H9 (cell line): ENCODE measurements around the gene SLC48A1. TPM values are rescaled to one million over a fixed set of nuclear protein-coding genes. Genes with fewer than 3 reads are reported as not detected.

Source experiments
- DNase-seq: peaks from one replicate; pipeline ENCODE4 v3.0.0-alpha.2; 2017
- H2AFZ ChIP-seq: one replicate; pipeline ENCODE4 v1.6.1; 2013; ENCODE audit warnings: mild to moderate bottlenecking, low read length, control low read depth, moderate library complexity
- H2AK5ac ChIP-seq: 2 replicates; pipeline ENCODE4 v1.6.1; 2013; ENCODE audit warnings: low read length, control low read depth, mixed read lengths; ENCODE audit not compliant: insufficient read length
- H2BK120ac ChIP-seq: one replicate; pipeline ENCODE4 v1.6.1; 2013; ENCODE audit warnings: low read depth, mild to moderate bottlenecking, low read length, control low read depth, inconsistent platforms; ENCODE audit not compliant: poor library complexity, severe bottlenecking
- H2BK12ac ChIP-seq: 2 replicates; pipeline ENCODE4 v1.6.1; 2013; ENCODE audit warnings: low read length, control low read depth, mixed read lengths, low read depth; ENCODE audit not compliant: insufficient read length
- H2BK15ac ChIP-seq: 2 replicates; pipeline ENCODE4 v1.6.1; 2013; ENCODE audit warnings: low read depth, low read length, control low read depth
- H2BK20ac ChIP-seq: one replicate; pipeline ENCODE4 v1.6.1; 2013; ENCODE audit warnings: low read depth, mild to moderate bottlenecking, low read length, control low read depth, inconsistent platforms; ENCODE audit not compliant: poor library complexity, severe bottlenecking
- H2BK5ac ChIP-seq: 2 replicates; pipeline ENCODE4 v1.6.1; 2013; ENCODE audit warnings: low read length, control low read depth, mixed read lengths; ENCODE audit not compliant: insufficient read length
- H3K14ac ChIP-seq: 2 replicates; pipeline ENCODE4 v1.6.1; 2013; ENCODE audit warnings: low read length, control low read depth; ENCODE audit not compliant: insufficient read depth
- H3K18ac ChIP-seq: 2 replicates; pipeline ENCODE4 v1.6.1; 2013; ENCODE audit warnings: low read depth, mild to moderate bottlenecking, mixed read lengths, low read length, control low read depth; ENCODE audit not compliant: insufficient read length
- H3K23ac ChIP-seq: 2 replicates; pipeline ENCODE4 v1.6.1; 2013; ENCODE audit warnings: low read length, control low read depth, mixed read lengths, low read depth; ENCODE audit not compliant: insufficient read length
- H3K23me2 ChIP-seq: 2 replicates; pipeline ENCODE4 v1.6.1; 2013; ENCODE audit warnings: low read depth, mild to moderate bottlenecking, mixed read lengths, low read length, control low read depth; ENCODE audit not compliant: insufficient read length, poor library complexity, severe bottlenecking
- H3K27ac ChIP-seq: 2 replicates; pipeline ENCODE4 v1.5.1; 2013; ENCODE audit warnings: low read length, control low read depth, mixed read lengths, low read depth; ENCODE audit not compliant: insufficient read length
- H3K27me3 ChIP-seq: 2 replicates; pipeline ENCODE4 v1.6.1; 2013; ENCODE audit warnings: low read length, control low read depth, inconsistent platforms; ENCODE audit not compliant: insufficient read depth
- H3K4ac ChIP-seq: 2 replicates; pipeline ENCODE4 v1.6.1; 2013; ENCODE audit warnings: low read depth, mild to moderate bottlenecking, control low read depth, inconsistent platforms, low read length, moderate library complexity
- H3K4me1 ChIP-seq: 2 replicates; pipeline ENCODE4 v1.6.1; 2013; ENCODE audit warnings: low read length, control low read depth, inconsistent platforms; ENCODE audit not compliant: insufficient read depth
- H3K4me2 ChIP-seq: 2 replicates; pipeline ENCODE4 v1.6.1; 2013; ENCODE audit warnings: low read length, control low read depth, mixed read lengths; ENCODE audit not compliant: insufficient read length, insufficient read depth
- H3K56ac ChIP-seq: 2 replicates; pipeline ENCODE4 v1.6.1; 2013; ENCODE audit warnings: low read depth, mild to moderate bottlenecking, mixed read lengths, low read length, control low read depth; ENCODE audit not compliant: insufficient read length
- H3K79me1 ChIP-seq: 2 replicates; pipeline ENCODE4 v1.6.1; 2013; ENCODE audit warnings: low read depth, mild to moderate bottlenecking, moderate library complexity, low read length, control low read depth, inconsistent platforms; ENCODE audit not compliant: insufficient read depth, poor library complexity, severe bottlenecking
- H3K79me2 ChIP-seq: 2 replicates; pipeline ENCODE4 v1.6.1; 2013; ENCODE audit warnings: low read length, control low read depth, inconsistent platforms; ENCODE audit not compliant: insufficient read depth
- H3K9ac ChIP-seq: 2 replicates; pipeline ENCODE4 v1.6.1; 2013; ENCODE audit warnings: low read length, control low read depth, mixed read lengths; ENCODE audit not compliant: insufficient read length; ENCODE audit errors: extremely low read depth
- H3K9me3 ChIP-seq: one replicate; pipeline ENCODE4 v1.6.1; 2013; ENCODE audit warnings: low read depth, low read length, inconsistent platforms; ENCODE audit not compliant: control insufficient read depth
- H3T11ph ChIP-seq: one replicate; pipeline ENCODE4 v1.6.1; 2013; ENCODE audit warnings: mild to moderate bottlenecking, low read length, control low read depth, inconsistent platforms
- H4K20me1 ChIP-seq: one replicate; pipeline ENCODE4 v1.6.1; 2013; ENCODE audit not compliant: control insufficient read depth, insufficient read length, insufficient read depth
- H4K5ac ChIP-seq: 2 replicates; pipeline ENCODE4 v1.6.1; 2013; ENCODE audit warnings: low read depth, mild to moderate bottlenecking, mixed read lengths, low read length, control low read depth; ENCODE audit not compliant: insufficient read length
- H4K8ac ChIP-seq: replicated peaks from 2 replicates; pipeline ENCODE4 v1.6.1; 2013; ENCODE audit warnings: low read length, control low read depth, mixed read lengths, low read depth; ENCODE audit not compliant: insufficient read length
- H4K91ac ChIP-seq: 2 replicates; pipeline ENCODE4 v1.6.1; 2013; ENCODE audit warnings: low read depth, mild to moderate bottlenecking, moderate library complexity, mixed read lengths, low read length, control low read depth; ENCODE audit not compliant: insufficient read length
- H3K27ac Mint-ChIP-seq, 3 experiments: 2 replicates in 2 of 3; 3 replicates in 1 of 3; pipeline ENCODE4 v1.8.0; 2020 to 2021; ENCODE audit warnings: mixed read lengths in 3 of 3, mild to moderate bottlenecking in 1 of 3, moderate library complexity in 1 of 3
- H3K27me3 Mint-ChIP-seq: 2 replicates; pipeline ENCODE4 v1.8.0; 2021; ENCODE audit warnings: low read depth, mild to moderate bottlenecking, moderate library complexity, mixed read lengths
- H3K36me3 Mint-ChIP-seq, 3 experiments: 2 replicates in 2 of 3; 3 replicates in 1 of 3; pipeline ENCODE4 v1.8.0; 2020 to 2021; ENCODE audit warnings: low read depth in 3 of 3, mixed read lengths in 3 of 3; ENCODE audit not compliant: insufficient read depth in 1 of 3
- H3K4me1 Mint-ChIP-seq, 2 experiments: 2 replicates each; pipeline ENCODE4 v1.8.0; 2020; ENCODE audit warnings: mixed read lengths in 2 of 2
- H3K4me3 Mint-ChIP-seq, 2 experiments: 2 replicates in 1 of 2; 3 replicates in 1 of 2; pipeline ENCODE4 v1.8.0; 2020 to 2021; ENCODE audit warnings: mild to moderate bottlenecking in 2 of 2, mixed read lengths in 2 of 2, moderate library complexity in 1 of 2
- H3K9me3 Mint-ChIP-seq, 2 experiments: 2 replicates in 1 of 2; 3 replicates in 1 of 2; pipeline ENCODE4 v1.8.0; 2020; ENCODE audit warnings: mild to moderate bottlenecking in 2 of 2, mixed read lengths in 2 of 2, moderate library complexity in 1 of 2
- WGBS: extraction: QIAGEN DNeasy Blood & Tissue Kit; methylation state at CpG from one replicate; pipeline ENCODE4 v1.1.7; 2013; ENCODE audit warnings: missing lambda C conversion rate, low lambda C conversion rate, mixed read lengths; ENCODE audit not compliant: insufficient read length; ENCODE audit errors: extremely low coverage; 5-methylcytosine and 5-hydroxymethylcytosine counted together
- total RNA-seq: library from RNA; stranded (reverse); gene quantifications from 2 replicates; pipeline ENCODE4 v1.2.1, GENCODE V29; 2021
- TF ChIP-seq, protein P1 (sequence below): fragments of 200-600 bp; sonication (generic); conservative IDR thresholded peaks from 3 replicates; pipeline ENCODE4 v1.8.0; 2021; ENCODE audit warnings: antibody characterized with exemption, mild to moderate bottlenecking

SLC48A1 gene
- total RNA-seq, 1 experiment from 2014 or later: 10.6 TPM

DNA sequence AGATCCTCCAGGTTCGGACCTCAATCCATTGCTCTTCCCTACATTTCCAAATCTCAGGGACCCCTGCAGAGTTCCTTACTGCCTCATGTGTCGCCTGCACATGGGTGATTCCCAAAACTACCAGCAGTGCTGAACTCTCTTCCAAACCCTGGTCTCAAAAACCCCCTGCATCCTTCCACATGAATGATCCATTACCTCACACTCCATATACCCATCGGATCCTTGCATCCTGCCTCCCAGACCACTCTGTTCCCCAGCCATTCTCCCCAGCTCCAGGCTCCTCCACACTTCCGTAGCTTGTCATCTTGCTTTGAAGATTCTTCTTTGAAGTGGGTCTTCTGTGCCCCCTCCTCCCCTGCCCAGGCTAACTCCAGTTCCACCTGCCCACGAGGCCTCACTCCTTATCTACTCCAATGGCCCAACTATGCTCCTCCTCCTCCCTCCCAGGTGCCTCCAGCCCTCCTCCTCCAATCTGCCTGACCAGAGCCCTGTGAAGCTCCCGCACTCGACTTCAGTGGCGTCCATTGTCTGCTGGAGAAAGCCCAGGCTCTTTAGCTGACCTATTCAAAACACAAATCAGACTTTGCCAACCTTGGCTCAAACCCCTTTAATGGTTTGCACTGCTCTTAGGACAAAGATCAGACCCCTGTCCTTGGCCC lies 28.1 kb upstream of the SLC48A1 start:
- Mint-ChIP-seq H3K9me3 (no peaks in the 10 kb centered on the region), H3K27ac (peak overlapping the region in 1 of 3 experiments; percentile 28; a peak in 2 of 7 replicates), H3K27me3 (peaks cover 7% of the 10 kb centered on the region), H3K36me3 (peaks cover 0 to 8% (median 2%) of the 10 kb centered on the region in 3 experiments; a peak in 4 of 7 replicates), H3K4me1 (peaks cover 26 to 37% of the 10 kb centered on the region in 2 experiments), H3K4me3 (no peak overlapping the region; a peak in 1 of 5 replicates)
- no peak overlapping the region for H3T11ph ChIP-seq
- H4K8ac ChIP-seq: no peak overlapping the region
- H3K14ac ChIP-seq: no peak overlapping the region
- no CpG with 5 or more reads among the region's 8 CpGs for WGBS
- peaks cover 4% of the 10 kb centered on the region; the same call in 1 of the 2 replicates for H3K4me1 ChIP-seq
- H3K79me1 ChIP-seq: no peaks in the 10 kb centered on the region
- no peaks in the 10 kb centered on the region for H3K27me3 ChIP-seq
- H2BK12ac ChIP-seq: no peak overlapping the region
- H3K23me2 ChIP-seq: no peaks in the 10 kb centered on the region
- H3K56ac ChIP-seq: no peak overlapping the region
- no peak overlapping the region for H2BK20ac ChIP-seq
- no peak overlapping the region for H2BK15ac ChIP-seq
- H2AFZ ChIP-seq: no peak overlapping the region
- no peaks in the 10 kb centered on the region for H3K79me2 ChIP-seq
- H2BK5ac ChIP-seq: no peak overlapping the region
- H3K18ac ChIP-seq: no peak overlapping the region
- H3K4ac ChIP-seq: no peak overlapping the region
- DNase-seq: no peak
- H4K91ac ChIP-seq: no peak overlapping the region
- H4K5ac ChIP-seq: no peak overlapping the region
- TF ChIP-seq, protein P1, sequence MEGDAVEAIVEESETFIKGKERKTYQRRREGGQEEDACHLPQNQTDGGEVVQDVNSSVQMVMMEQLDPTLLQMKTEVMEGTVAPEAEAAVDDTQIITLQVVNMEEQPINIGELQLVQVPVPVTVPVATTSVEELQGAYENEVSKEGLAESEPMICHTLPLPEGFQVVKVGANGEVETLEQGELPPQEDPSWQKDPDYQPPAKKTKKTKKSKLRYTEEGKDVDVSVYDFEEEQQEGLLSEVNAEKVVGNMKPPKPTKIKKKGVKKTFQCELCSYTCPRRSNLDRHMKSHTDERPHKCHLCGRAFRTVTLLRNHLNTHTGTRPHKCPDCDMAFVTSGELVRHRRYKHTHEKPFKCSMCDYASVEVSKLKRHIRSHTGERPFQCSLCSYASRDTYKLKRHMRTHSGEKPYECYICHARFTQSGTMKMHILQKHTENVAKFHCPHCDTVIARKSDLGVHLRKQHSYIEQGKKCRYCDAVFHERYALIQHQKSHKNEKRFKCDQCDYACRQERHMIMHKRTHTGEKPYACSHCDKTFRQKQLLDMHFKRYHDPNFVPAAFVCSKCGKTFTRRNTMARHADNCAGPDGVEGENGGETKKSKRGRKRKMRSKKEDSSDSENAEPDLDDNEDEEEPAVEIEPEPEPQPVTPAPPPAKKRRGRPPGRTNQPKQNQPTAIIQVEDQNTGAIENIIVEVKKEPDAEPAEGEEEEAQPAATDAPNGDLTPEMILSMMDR: no peak
- no peak overlapping the region for H3K23ac ChIP-seq
- H3K9ac ChIP-seq: no peak overlapping the region
- H3K4me2 ChIP-seq: no peak overlapping the region
- H4K20me1 ChIP-seq: no peaks in the 10 kb centered on the region
- no peaks in the 10 kb centered on the region for H3K9me3 ChIP-seq
- no peak overlapping the region for H2AK5ac ChIP-seq
- no peak overlapping the region for H3K27ac ChIP-seq
- H2BK120ac ChIP-seq: no peak overlapping the region
